Endothelial cell of umbilical vein (primary cell): ENCODE measurements around the gene PRDM10. TPM values are rescaled to one million over a fixed set of nuclear protein-coding genes. Genes with fewer than 3 reads are reported as not detected.

Source experiments
- BruUV-seq: library from RNA; stranded (reverse); fragments of 400-500 nt; replicated peaks from 2 replicates; lab custom pipeline; 2021; lab: Mats Ljungman, UMichigan
- CTCF ChIA-PET: fragments of 300-600, 350-600 bp; sonication (Branson Sonifier 250); formaldehyde crosslinking; loops from one replicate; lab custom pipeline; 2021; ENCODE audit warnings: antibody characterized with exemption, inconsistent platforms; lab: Charles Lee
- POLR2A ChIA-PET: fragments of 300-600, 350-600 bp; sonication (Branson Sonifier 250); formaldehyde crosslinking; loops from one replicate; lab custom pipeline; 2021; ENCODE audit warnings: antibody characterized with exemption, inconsistent platforms; lab: Charles Lee
- DNase-seq: peaks from one replicate; pipeline ENCODE4 v3.0.0-alpha.2; 2011; ENCODE audit warnings: low read depth, low spot score
- FAIRE-seq: peaks from 2 replicates; lab custom pipeline; 2011; peaks lifted over from hg19 to GRCh38; lab: Jason Lieb, UNC
- H2AFZ ChIP-seq: 2 replicates; pipeline ENCODE4 v1.6.0; 2012; ENCODE audit warnings: low read depth, low read length, control low read depth, inconsistent platforms
- H3K27ac ChIP-seq: 2 replicates; pipeline ENCODE4 v1.5.1; 2011; ENCODE audit warnings: low read depth, mild to moderate bottlenecking, control low read depth, low read length, moderate library complexity; ENCODE audit not compliant: insufficient read depth
- H3K27me3 ChIP-seq, 2 experiments: 2 replicates each; pipeline versions ENCODE4 v1.6.0 to v1.6.1; 2011; ENCODE audit warnings: low read length in 2 of 2, mixed read lengths in 1 of 2; ENCODE audit not compliant: control insufficient read depth in 2 of 2, insufficient read depth in 2 of 2
- H3K36me3 ChIP-seq, 2 experiments: 2 replicates in 1 of 2; 3 replicates in 1 of 2; pipeline ENCODE4 v1.5.1; 2011; ENCODE audit warnings: low read length in 2 of 2, mild to moderate bottlenecking in 1 of 2, moderate library complexity in 1 of 2; ENCODE audit not compliant: control insufficient read depth in 2 of 2, insufficient read depth in 2 of 2; ENCODE audit errors: extremely low read depth in 1 of 2
- H3K4me1 ChIP-seq: 3 replicates; pipeline ENCODE4 v1.5.1; 2011; ENCODE audit warnings: mild to moderate bottlenecking, low read length; ENCODE audit not compliant: control insufficient read depth, insufficient read depth; ENCODE audit errors: extremely low read depth
- H3K4me2 ChIP-seq: 2 replicates; pipeline ENCODE4 v1.6.1; 2011; ENCODE audit warnings: low read length, control low read depth, mixed read lengths; ENCODE audit not compliant: insufficient read depth
- H3K4me3 ChIP-seq, 3 experiments: fragments of 200-600 bp in 1 of 3; sonication (generic), shearing (Covaris generic) in 1 of 3; replicated peaks in 1 of 3; 2 replicates each; pipeline ENCODE4 v1.5.1; 2011 to 2016; ENCODE audit warnings: control low read depth in 3 of 3, low read length in 3 of 3, mild to moderate bottlenecking in 2 of 3, inconsistent platforms in 1 of 3, low read depth in 1 of 3, moderate library complexity in 1 of 3; ENCODE audit not compliant: insufficient read depth in 1 of 3
- H3K79me2 ChIP-seq: 2 replicates; pipeline ENCODE4 v1.6.0; 2012; ENCODE audit warnings: low read length, inconsistent platforms; ENCODE audit not compliant: control insufficient read depth, insufficient read depth
- H3K9ac ChIP-seq: replicated peaks from 2 replicates; pipeline ENCODE3; 2011; ENCODE audit warnings: low read length, control low read depth; ENCODE audit not compliant: insufficient read depth; ENCODE audit errors: extremely low read depth
- H3K9me1 ChIP-seq: replicated peaks from 3 replicates; pipeline ENCODE4 v1.6.0; 2011; ENCODE audit warnings: mild to moderate bottlenecking, low read length; ENCODE audit not compliant: control insufficient read depth, insufficient read depth; ENCODE audit errors: extremely low read depth
- H3K9me3 ChIP-seq: replicated peaks from 2 replicates; pipeline ENCODE4 v1.5.1; 2012; ENCODE audit warnings: low read length, inconsistent platforms; ENCODE audit not compliant: control insufficient read depth, insufficient read depth
- H4K20me1 ChIP-seq: replicated peaks from 2 replicates; pipeline ENCODE3; 2011; ENCODE audit warnings: mild to moderate bottlenecking, low read length; ENCODE audit not compliant: control insufficient read depth, insufficient read depth; ENCODE audit errors: extremely low read depth
- CTCF ChIP-seq, 2 donors: IDR thresholded peaks; 1 replicate in 1 of 2; 2 replicates in 1 of 2; pipeline ENCODE4 v1.5.1; 2011; ENCODE audit warnings: low read length in 2 of 2, mild to moderate bottlenecking in 2 of 2, moderate library complexity in 2 of 2, control low read depth in 1 of 2, inconsistent platforms in 1 of 2, low read depth in 1 of 2; ENCODE audit not compliant: insufficient read depth in 1 of 2; ENCODE audit errors: extremely low read depth in 1 of 2
- EZH2 ChIP-seq: IDR thresholded peaks from 2 replicates; pipeline ENCODE4 v1.6.1; 2012; ENCODE audit warnings: borderline replicate concordance, low read depth, mild to moderate bottlenecking, moderate library complexity, low read length, inconsistent platforms; ENCODE audit not compliant: severe bottlenecking
- FOS ChIP-seq: IDR thresholded peaks from 2 replicates; pipeline ENCODE4 v1.6.1; 2011; ENCODE audit warnings: mild to moderate bottlenecking, low read length, moderate library complexity, borderline replicate concordance; ENCODE audit not compliant: insufficient read depth
- GATA2 ChIP-seq: IDR thresholded peaks from 2 replicates; pipeline ENCODE4 v1.7.0; 2011; ENCODE audit warnings: low read depth, mild to moderate bottlenecking, moderate library complexity, mixed read lengths, low read length; ENCODE audit not compliant: insufficient read length, insufficient read depth
- JUN ChIP-seq: IDR thresholded peaks from 2 replicates; pipeline ENCODE4 v1.6.1; 2011; ENCODE audit warnings: borderline replicate concordance, low read depth; ENCODE audit not compliant: insufficient read length, insufficient read depth
- MAX ChIP-seq: IDR thresholded peaks from 2 replicates; pipeline ENCODE4 v1.6.1; 2011; ENCODE audit not compliant: insufficient read depth, insufficient read length
- MYC ChIP-seq: IDR thresholded peaks from one replicate; pipeline ENCODE4 v1.6.1; 2011; ENCODE audit warnings: mild to moderate bottlenecking, low read depth, low read length
- POLR2A ChIP-seq: IDR thresholded peaks from 2 replicates; pipeline ENCODE4 v1.6.1; 2012; ENCODE audit warnings: low read depth, mild to moderate bottlenecking, control low read depth, low read length
- POLR2AphosphoS5 ChIP-seq: IDR thresholded peaks from 2 replicates; pipeline ENCODE4 v1.6.1; 2012; ENCODE audit warnings: low read depth, mild to moderate bottlenecking, control low read depth, low read length, moderate library complexity; ENCODE audit not compliant: insufficient read depth
- dilution Hi-C: fragments of 300-500 bp; cut with MboI; formaldehyde crosslinking; loops from one replicate; pipeline ENCODE4 v1.15.0; 2019; ENCODE audit warnings: low sequenced_read_pairs; ENCODE audit not compliant: extremely low pct_ligation_motif_present
- intact Hi-C: fragments of 100-400 bp; cut with micrococcal nuclease; formaldehyde crosslinking; loops from one replicate; pipeline ENCODE4 v1.10.0; 2022
- polyA plus RNA-seq, 4 experiments: library from polyadenylated mRNA; depleted of rRNA in 3 of 4; stranded (reverse) in 3 of 4; unstranded in 1 of 4; fragments of >200 nt; gene quantifications; 2 replicates each; pipeline versions ENCODE4 v1.2.1 to v1.2.3, GENCODE V29; 2011 to 2012; ENCODE audit warnings: missing spikeins in 1 of 4
- total RNA-seq: library from RNA; stranded (reverse); gene quantifications from 2 replicates; pipeline ENCODE4 v1.2.3, GENCODE V29; 2021

The PRDM10 gene
- total and polyA plus RNA-seq, 2 donors (not counting 3 experiments of a cell fraction or from before 2014, with no cell fraction given), result 9.6 to 13.0 TPM

GRCh38 chr11:129929721-129930120 lies 72.9 kb downstream of the PRDM10 start:
- intact Hi-C loops, result no loop called here
- BruUV-seq, result no TSS peak
- no peak for TF ChIP-seq EZH2
- TF ChIP-seq MAX, result no peak
- no peak for TF ChIP-seq FOS
- TF ChIP-seq CTCF (IDR thresholded peaks at IDR 0.05; ENCODE audit: extremely low read depth in 1 of 2, insufficient read depth in 1 of 2, low read depth in 1 of 2, low read length in 2 of 2), result no peak
- no peak for TF ChIP-seq MYC
- TF ChIP-seq POLR2AphosphoS5, result no peak
- TF ChIP-seq GATA2, result no peak
- TF ChIP-seq POLR2A, result no peak
- TF ChIP-seq JUN, result no peak
- FAIRE-seq, result no peak
- dilution Hi-C loops, result no loop called here
- Histone ChIP-seq H3K27me3 (no peaks in the 10 kb centered on the region), H3K27ac (no peak overlapping the region), H3K9me3 (no peaks in the 10 kb centered on the region), H3K79me2 (no peaks in the 10 kb centered on the region), H3K4me2 (no peak overlapping the region), H2AFZ (no peak overlapping the region), H3K9me1 (no peaks in the 10 kb centered on the region), H3K4me3 (no peak overlapping the region), H4K20me1 (no peaks in the 10 kb centered on the region), H3K9ac (no peak overlapping the region), H3K36me3 (peaks cover 0 to 6% of the 10 kb centered on the region in 2 experiments), H3K4me1 (no peaks in the 10 kb centered on the region)
- ChIA-PET POLR2A (interaction anchor here (0.7 kb wide), 1 partner anchor 14 kb away, joined by 5 read pairs; no protein-coding TSS in a partner anchor), CTCF (interaction anchor here (1.0 to 12.9 kb wide), 6 partner anchors 10 to 216 kb away, joined by 3 to 399 read pairs (median 4); no protein-coding TSS in a partner anchor)
- DNase-seq, result no peak
